Activated naive CD8-positive, alpha-beta T cell treated with anti-CD3 and anti-CD28 coated beads, Interleukin-2, amount 50 U/mL, for 24 hours (primary cell): ENCODE results near the gene GRHPR.
"Not testable (repeated sequence)": the region's sequence is repeated elsewhere in the genome, so short reads cannot be mapped to it uniquely, and the experiment has no call there.

Experiments
- ATAC-seq: fragments of 150-1000 bp; cut with Tn5 transposase; one replicate; pipeline ENCODE4 v1.10.0; 2021
- DNase-seq: peaks from one replicate; pipeline ENCODE4 v3.0.0; 2021
- H3K27ac Mint-ChIP-seq: one replicate; pipeline ENCODE4 v1.8.0; 2021; ENCODE audit warnings: mild to moderate bottlenecking, mixed read lengths
- H3K27me3 Mint-ChIP-seq: one replicate; pipeline ENCODE4 v1.8.0; 2021; ENCODE audit warnings: mixed read lengths
- H3K36me3 Mint-ChIP-seq: one replicate; pipeline ENCODE4 v1.8.0; 2021; ENCODE audit warnings: low read depth, mixed read lengths
- H3K4me1 Mint-ChIP-seq: one replicate; pipeline ENCODE4 v1.8.0; 2021; ENCODE audit warnings: mixed read lengths
- H3K4me3 Mint-ChIP-seq: one replicate; pipeline ENCODE4 v1.8.0; 2021; ENCODE audit warnings: mild to moderate bottlenecking, moderate library complexity, mixed read lengths
- H3K9me3 Mint-ChIP-seq: one replicate; pipeline ENCODE4 v1.8.0; 2021; ENCODE audit warnings: mixed read lengths

The GRHPR gene

DNA sequence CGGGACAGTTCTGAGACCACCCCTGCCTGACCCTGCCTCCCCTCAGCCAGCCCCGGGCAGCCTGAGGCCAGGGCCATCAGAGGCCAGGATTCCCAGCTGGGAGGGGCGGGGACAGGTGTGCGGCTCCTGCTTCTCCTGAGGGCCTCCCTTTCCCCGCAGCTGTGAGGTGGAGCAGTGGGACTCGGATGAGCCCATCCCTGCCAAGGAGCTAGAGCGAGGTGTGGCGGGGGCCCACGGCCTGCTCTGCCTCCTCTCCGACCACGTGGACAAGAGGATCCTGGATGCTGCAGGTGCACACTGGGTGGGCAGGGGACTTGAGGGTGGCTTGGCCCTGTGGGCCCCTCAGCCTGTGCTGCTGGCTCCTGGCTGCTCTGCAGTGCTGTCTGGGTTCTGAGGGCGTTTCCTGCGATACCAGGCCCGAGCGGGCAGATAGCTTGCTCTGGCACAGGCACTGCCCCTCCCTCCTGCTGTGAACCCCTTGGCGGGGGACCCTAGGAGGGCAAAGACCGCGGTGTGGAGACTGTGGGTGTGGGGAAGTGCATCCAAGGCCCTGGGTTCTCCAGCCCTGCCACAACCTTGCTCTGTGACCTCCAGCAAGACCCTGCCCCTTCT is 2.3 kb downstream of the GRHPR start:
- Mint-ChIP-seq H3K27ac (no peak overlapping the region), H3K4me1 (peaks cover 20% of the 10 kb centered on the region), H3K9me3 (no peaks in the 10 kb centered on the region), H3K4me3 (no peak overlapping the region), H3K27me3 (no peaks in the 10 kb centered on the region), H3K36me3 (peaks cover 16% of the 10 kb centered on the region)
- DNase-seq (no peak), ATAC-seq (no peak)

DNA sequence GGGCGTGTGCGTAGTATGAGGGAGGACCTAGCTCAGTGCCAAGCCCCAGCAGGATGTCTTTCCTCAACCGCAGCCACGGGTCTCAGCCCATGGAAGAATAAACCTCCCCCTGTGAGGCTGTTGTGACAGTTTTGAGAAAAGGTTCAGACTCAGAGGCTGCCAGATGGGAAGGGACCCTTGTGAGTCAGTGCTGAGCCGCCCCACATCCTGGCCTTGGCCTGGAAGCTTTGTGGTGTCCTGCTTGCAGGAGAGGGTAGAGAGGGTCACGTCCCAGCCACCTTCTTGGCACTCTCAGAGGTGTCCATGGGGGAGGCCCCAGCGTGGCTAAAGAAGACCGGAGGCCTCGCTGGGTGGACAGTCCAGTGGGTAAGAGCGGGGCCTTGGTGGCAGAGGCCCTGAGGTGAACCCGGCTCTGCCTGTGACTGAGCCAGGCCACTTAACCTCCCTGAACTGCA is 2.8 kb downstream of the GRHPR start:
- H3K27ac Mint-ChIP-seq: no peak overlapping the region
- H3K4me3 Mint-ChIP-seq: no peak overlapping the region

DNA sequence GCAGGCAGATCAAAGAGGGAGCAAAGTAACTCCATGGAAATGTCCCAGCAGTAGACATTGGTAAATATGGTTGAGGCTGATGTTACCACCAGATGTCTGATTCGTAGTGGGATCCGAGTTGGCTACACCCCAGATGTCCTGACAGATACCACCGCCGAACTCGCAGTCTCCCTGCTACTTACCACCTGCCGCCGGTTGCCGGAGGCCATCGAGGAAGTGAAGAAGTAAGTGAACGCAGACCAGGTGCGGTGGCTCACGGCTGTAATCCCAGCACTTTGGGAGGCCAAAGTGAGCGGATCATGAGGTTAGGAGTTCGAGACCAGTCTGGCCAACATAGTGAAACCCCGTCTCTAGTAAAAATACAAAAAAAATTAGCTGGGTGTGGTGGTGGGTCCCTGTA is 3.9 kb downstream of the GRHPR start:
- not testable (repeated sequence) for ATAC-seq, H3K4me3 Mint-ChIP-seq, H3K27me3 Mint-ChIP-seq, H3K27ac Mint-ChIP-seq, H3K9me3 Mint-ChIP-seq, DNase-seq
- Mint-ChIP-seq H3K36me3 (peaks cover 16% of the 10 kb centered on the region), H3K4me1 (peaks cover 19% of the 10 kb centered on the region)

More for the DNA sequence above, 2.8 kb downstream of the GRHPR start:
- ATAC-seq (no peak), DNase-seq (no peak)
- Mint-ChIP-seq H3K9me3 (no peaks in the 10 kb centered on the region), H3K27me3 (no peaks in the 10 kb centered on the region), H3K36me3 (peaks cover 16% of the 10 kb centered on the region), H3K4me1 (peaks cover 20% of the 10 kb centered on the region)

DNA sequence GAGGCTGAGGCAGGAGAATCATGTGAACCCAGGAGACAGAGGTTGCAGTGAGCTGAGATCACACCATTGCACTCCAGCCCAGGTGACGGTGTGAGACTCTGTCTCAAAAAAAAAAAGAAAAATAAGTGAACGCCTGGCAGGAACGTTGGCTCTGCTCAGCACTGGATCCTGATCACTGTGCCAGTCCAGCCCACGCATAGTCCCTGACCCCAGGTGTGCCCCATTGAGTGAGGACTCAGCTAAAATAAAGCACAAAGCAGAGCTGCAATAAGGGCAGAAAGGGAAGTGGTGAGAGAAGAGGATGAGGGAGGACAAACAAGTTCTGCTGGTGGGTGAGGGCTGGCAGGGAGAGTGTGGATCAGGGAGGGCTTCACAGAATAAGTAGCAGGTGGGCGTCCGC is 4.3 kb downstream of the GRHPR start:
- no peak for DNase-seq
- Mint-ChIP-seq H3K4me1 (peaks cover 19% of the 10 kb centered on the region), H3K4me3 (no peak overlapping the region), H3K27me3 (no peaks in the 10 kb centered on the region), H3K36me3 (peaks cover 18% of the 10 kb centered on the region), H3K27ac (no peak overlapping the region), H3K9me3 (no peaks in the 10 kb centered on the region)
- ATAC-seq: no peak

DNA sequence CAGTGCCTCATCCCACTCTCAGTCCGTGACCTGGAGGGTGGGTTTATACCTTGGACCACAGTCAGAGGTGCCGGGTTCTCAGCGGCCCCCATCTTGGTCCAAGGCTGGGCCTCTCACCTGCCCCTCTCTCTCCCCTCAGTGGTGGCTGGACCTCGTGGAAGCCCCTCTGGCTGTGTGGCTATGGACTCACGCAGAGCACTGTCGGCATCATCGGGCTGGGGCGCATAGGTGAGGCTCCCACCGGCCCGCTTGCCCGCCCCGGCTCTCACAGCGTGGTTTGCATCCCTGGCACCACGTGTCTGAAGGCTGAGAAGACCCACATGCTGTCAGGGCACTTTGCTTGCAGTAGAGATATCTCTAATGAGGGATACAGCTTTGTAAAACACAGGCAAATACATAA is 5.8 kb downstream of the GRHPR start:
- no peak for ATAC-seq
- Mint-ChIP-seq H3K4me3 (no peak overlapping the region), H3K27me3 (no peaks in the 10 kb centered on the region), H3K36me3 (peaks cover 18% of the 10 kb centered on the region), H3K4me1 (peaks cover 16% of the 10 kb centered on the region), H3K9me3 (no peaks in the 10 kb centered on the region), H3K27ac (no peak overlapping the region)
- DNase-seq: no peak

DNA sequence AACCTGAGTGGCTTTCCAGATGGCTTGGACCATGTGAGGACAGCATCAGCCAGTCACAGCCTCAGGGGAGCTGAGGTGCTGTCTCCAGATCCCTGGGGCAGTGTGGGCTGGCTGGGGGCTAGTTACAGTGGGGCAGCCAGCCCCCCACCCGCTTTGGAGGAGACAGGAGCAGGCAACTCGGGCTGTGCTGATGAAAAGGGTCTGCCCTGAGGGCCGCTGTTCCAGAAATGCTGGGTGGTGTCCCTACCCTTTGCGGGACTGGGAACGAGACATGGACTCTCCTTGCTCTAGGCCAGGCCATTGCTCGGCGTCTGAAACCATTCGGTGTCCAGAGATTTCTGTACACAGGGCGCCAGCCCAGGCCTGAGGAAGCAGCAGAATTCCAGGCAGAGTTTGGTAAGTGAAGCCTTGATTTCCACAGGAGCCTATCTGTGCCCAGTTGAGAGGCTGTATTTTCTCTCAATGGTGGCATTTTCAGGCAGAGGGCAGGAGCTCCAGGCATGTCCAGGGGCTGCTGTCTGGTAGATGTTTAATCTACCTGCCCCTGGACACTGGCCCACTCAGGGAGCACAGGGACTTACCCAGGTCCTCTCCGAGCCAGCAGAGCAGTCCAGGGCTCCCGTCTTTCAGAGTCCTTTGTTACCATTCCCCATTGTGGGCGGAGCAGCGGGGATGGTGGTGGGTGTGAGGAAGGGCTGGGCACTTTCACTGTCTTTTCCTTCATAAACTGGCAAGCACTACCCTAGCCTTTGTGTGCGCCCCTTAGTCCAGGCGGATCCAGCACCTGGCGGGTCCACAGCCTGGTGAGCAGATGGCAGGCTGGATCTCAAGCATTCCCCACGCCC is 7.2 kb downstream of the GRHPR start:
- Mint-ChIP-seq H3K9me3 (no peaks in the 10 kb centered on the region), H3K4me3 (no peak overlapping the region), H3K27ac (no peak overlapping the region), H3K27me3 (no peaks in the 10 kb centered on the region), H3K4me1 (peaks cover 9% of the 10 kb centered on the region), H3K36me3 (peaks cover 19% of the 10 kb centered on the region)
- DNase-seq (no peak), ATAC-seq (no peak)

DNA sequence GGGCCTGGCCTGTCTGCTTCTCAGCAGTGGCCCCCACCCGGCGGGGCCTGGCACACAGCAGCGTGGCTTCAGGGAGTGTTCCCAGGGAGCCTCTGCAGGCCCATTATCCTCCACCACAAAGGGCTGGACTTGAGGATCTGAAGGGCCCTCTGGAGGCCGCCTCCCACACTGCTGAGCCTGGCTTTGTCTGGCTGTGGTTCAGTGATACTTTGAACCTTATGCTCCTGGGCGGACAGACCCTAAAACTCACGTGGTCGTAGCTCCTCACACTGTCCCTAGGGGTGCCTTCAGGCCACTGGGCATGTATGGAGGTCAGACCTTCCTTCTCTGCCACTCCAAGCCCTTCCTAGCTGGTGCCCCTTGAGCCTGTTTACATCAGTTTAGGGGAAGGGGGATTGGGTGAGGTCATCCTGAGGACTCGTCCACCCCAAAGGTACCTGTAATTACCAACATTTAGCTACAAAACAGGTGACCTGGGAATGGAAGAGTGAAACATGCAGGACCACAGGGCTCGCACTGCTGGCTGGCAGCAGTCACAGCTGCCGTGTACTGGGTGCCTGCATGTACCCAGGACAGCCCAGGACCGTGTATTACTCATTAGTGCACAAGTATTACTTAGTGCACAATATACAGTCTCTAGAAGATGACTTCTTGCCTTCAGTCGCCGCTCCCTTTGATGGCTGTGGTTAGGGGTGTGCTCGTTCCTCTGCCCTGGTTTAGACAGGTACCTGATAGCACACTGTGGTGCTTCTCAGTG is 8.5 kb downstream of the GRHPR start:
- Mint-ChIP-seq H3K4me3 (no peak overlapping the region), H3K27me3 (no peaks in the 10 kb centered on the region), H3K4me1 (peaks cover 9% of the 10 kb centered on the region), H3K27ac (no peak overlapping the region), H3K36me3 (peaks cover 26% of the 10 kb centered on the region), H3K9me3 (no peaks in the 10 kb centered on the region)
- no peak for ATAC-seq
- DNase-seq: no peak

DNA sequence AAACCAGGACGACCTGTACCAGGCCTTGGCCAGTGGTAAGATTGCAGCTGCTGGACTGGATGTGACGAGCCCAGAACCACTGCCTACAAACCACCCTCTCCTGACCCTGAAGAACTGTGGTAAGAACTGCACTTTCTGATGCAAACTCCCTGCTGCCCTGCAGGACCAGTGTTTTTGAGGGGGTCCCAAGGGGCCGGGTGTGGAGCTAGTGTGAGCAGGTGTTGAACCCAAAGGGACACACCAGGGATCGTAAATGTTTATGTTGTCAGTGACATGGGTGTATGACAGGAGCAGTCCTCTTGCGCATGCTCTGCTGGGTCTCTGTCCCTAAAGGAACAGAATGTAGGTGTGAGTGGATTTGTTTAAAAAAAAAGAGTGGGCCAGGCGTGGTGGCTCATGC is 9.5 kb downstream of the GRHPR start:
- no peaks in the 10 kb centered on the region for H3K27me3 Mint-ChIP-seq
- H3K27ac Mint-ChIP-seq: peak overlapping the region; percentile 39
- H3K4me1 Mint-ChIP-seq: peaks cover 9% of the 10 kb centered on the region
- peaks cover 23% of the 10 kb centered on the region for H3K36me3 Mint-ChIP-seq
- no peak overlapping the region for H3K4me3 Mint-ChIP-seq
- DNase-seq (no peak), ATAC-seq (no peak)
- no peaks in the 10 kb centered on the region for H3K9me3 Mint-ChIP-seq

DNA sequence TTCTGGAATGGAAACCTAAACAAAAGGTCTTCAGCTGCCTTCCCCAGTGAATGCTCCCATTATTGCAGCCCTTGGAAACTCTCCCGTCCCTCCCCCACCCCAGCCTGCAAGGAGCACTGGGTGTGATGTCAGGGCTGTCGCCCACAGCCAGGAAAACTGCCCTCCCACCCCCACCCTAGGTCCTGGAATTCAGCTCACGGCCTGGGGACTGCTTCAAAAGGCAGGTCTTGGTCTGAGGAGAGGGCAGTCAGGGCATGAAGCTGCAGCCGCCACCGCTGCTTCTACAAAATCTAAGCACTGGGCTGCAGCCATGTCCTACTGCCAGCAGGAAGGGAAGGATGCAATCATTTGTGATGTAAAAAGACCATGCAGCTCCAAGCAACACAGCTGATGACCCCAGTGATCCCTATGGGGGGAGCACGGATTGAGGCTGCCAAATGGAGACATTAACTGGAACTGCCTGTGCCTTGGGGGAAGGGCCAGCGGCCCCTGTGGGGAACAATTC is 11.4 kb downstream of the GRHPR start:
- peaks cover 9% of the 10 kb centered on the region for H3K4me1 Mint-ChIP-seq
- H3K27ac Mint-ChIP-seq: no peak overlapping the region
- H3K27me3 Mint-ChIP-seq: no peaks in the 10 kb centered on the region
- no peak overlapping the region for H3K4me3 Mint-ChIP-seq
- H3K9me3 Mint-ChIP-seq: no peaks in the 10 kb centered on the region
- peaks cover 33% of the 10 kb centered on the region for H3K36me3 Mint-ChIP-seq
- ATAC-seq (no peak), DNase-seq (no peak)

DNA sequence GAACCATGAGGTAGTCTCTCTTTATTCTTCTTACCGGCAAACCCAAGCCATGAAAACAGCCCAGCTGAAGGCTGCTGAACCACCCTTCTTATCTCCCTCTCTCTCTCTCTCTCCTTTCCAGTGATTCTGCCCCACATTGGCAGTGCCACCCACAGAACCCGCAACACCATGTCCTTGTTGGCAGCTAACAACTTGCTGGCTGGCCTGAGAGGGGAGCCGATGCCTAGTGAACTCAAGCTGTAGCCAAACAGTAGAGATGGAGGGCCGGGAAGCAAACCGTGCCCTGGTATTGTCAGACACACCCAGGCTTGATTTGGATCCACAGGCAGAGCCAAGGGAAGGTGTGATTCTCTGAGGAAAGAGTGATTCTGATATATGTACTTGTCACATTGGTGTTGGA is 14.0 kb downstream of the GRHPR start:
- DNase-seq (no peak), ATAC-seq (no peak)
- no peak overlapping the region for H3K4me3 Mint-ChIP-seq
- peaks cover 7% of the 10 kb centered on the region for H3K4me1 Mint-ChIP-seq
- H3K27me3 Mint-ChIP-seq: no peaks in the 10 kb centered on the region
- peaks cover 38% of the 10 kb centered on the region for H3K36me3 Mint-ChIP-seq
- no peak overlapping the region for H3K27ac Mint-ChIP-seq
- no peaks in the 10 kb centered on the region for H3K9me3 Mint-ChIP-seq

DNA sequence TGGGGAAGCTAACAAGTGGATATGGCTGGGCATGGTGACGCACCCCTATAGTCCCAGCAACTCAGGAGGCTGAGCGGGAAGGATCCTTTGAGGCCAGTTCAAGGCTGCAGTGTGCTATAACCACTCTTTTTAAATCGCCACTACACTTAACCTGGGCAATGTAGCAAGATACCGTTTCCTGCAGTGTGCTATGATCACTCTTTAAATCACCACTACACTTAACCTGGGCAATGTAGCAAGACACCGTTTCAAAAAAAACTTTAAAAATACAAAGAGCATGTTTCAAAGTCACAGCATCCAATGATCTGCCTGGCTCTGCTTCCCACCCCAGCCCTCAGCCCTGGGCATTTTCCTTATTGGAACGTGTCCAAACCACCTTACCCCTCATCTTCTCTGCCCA is 14.5 kb downstream of the GRHPR start:
- H3K4me1 Mint-ChIP-seq: peaks cover 5% of the 10 kb centered on the region
- H3K4me3 Mint-ChIP-seq: no peak overlapping the region
- H3K9me3 Mint-ChIP-seq: no peaks in the 10 kb centered on the region
- DNase-seq (no peak), ATAC-seq (no peak)
- H3K36me3 Mint-ChIP-seq: peaks cover 40% of the 10 kb centered on the region
- peak overlapping the region; percentile 38 for H3K27ac Mint-ChIP-seq
- H3K27me3 Mint-ChIP-seq: no peaks in the 10 kb centered on the region

DNA sequence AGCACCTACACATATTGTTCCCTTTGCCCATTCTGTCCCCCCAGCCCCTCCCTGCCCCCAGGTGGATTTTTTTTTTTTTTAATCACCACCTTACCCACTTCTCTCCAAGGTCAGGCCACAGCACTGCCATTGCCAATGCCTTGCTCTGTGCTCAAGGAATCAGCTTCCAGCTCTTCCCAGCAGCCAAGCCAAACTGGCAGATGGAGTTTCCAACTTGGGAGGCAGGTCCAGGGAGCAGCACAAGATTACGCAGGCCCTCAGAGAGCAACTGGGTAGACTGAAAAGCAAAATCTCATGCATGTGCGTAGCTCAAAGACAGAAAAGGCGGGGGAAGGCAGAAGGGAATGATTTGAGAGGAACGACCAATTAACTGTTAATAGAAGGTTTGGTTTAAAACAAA is 15.1 kb downstream of the GRHPR start:
- no peak overlapping the region for H3K4me3 Mint-ChIP-seq
- no peaks in the 10 kb centered on the region for H3K9me3 Mint-ChIP-seq
- ATAC-seq (no peak), DNase-seq (no peak)
- no peaks in the 10 kb centered on the region for H3K27me3 Mint-ChIP-seq
- H3K27ac Mint-ChIP-seq: no peak overlapping the region
- H3K4me1 Mint-ChIP-seq: peaks cover 3% of the 10 kb centered on the region
- H3K36me3 Mint-ChIP-seq: peaks cover 42% of the 10 kb centered on the region

DNA sequence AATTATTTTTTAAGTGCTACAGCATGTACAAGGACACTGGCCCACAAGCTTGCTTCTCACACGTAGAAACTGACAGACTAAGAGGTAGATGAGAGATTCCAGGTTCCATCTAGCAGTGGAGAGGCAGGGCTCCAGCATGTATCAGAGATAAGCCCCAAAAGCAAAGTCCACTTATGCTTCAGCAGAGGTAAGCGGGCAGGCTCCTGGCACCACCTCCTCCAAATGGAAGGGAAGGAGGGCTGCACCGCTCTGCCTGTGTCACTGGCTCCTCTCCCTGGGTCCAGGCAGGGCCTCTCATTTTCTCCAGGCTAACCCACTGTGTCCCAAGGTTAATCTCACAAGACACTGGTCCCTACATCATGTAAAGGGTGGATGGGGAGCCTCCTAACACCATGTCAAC is 15.9 kb downstream of the GRHPR start:
- Mint-ChIP-seq H3K4me3 (no peak overlapping the region), H3K27me3 (no peaks in the 10 kb centered on the region), H3K4me1 (no peaks in the 10 kb centered on the region), H3K27ac (no peak overlapping the region), H3K9me3 (no peaks in the 10 kb centered on the region), H3K36me3 (peaks cover 40% of the 10 kb centered on the region)
- ATAC-seq: no peak
- DNase-seq: no peak

DNA sequence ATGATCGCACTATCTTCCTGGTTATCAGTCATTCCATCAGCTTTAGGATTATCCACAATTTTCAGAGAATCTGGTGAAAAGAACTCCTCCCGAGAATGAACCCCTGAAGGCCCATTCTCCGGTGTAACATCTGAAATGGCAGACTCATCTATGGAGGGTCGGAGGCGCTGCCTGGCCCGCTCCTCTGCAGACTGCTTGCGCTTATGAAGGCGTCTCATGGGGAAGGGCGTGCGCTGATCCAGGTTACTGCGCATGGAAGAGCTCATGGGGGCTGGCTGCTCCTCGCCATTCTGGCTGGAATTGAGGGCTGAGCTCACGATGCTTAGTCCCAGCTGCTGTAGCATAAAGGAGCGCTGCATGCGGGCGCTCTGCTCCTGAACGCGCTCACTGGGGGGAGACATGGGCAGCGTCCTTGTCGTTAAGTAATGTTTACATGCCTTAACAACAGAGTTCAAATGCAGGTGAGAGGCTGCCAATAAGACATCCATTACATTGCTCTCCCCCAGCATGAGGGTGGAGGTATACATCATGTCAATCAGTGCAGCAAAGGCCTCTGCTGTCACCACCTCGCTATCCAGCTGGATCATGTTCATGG is 19.4 kb downstream of the GRHPR start:
- no peaks in the 10 kb centered on the region for H3K9me3 Mint-ChIP-seq
- H3K27ac Mint-ChIP-seq: no peak overlapping the region
- DNase-seq (no peak), ATAC-seq (no peak)
- H3K27me3 Mint-ChIP-seq: no peaks in the 10 kb centered on the region
- H3K36me3 Mint-ChIP-seq: peaks cover 28% of the 10 kb centered on the region
- H3K4me3 Mint-ChIP-seq: no peak overlapping the region
- peaks cover 4% of the 10 kb centered on the region for H3K4me1 Mint-ChIP-seq
